Retina (tissue), 1 donor: ENCODE data around the gene IL7R.

Experiments used
- DNase-seq: peaks from one replicate; pipeline ENCODE4 v3.0.0-alpha.2; 2016

The IL7R gene

DNA sequence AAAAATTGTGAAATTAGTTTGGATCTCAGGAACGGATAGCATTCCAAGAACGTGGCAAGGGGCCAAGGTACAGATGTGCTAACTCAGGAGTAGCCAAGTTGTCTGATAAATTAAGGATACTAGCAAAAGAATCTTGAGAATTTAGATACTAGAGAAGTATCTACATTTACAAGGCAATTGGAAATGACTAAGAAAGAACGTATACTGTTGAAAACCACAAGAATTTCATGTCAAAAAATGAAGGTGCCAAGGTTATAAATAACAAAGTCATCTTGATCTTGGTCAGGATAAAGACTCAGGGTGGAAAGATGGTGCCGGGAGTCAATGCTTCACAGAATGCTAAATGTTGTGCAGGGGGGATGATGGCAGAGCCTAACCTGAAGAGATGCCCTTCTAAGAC lies 62.5 kb downstream of the IL7R start:
- DNase-seq = no peak

DNA sequence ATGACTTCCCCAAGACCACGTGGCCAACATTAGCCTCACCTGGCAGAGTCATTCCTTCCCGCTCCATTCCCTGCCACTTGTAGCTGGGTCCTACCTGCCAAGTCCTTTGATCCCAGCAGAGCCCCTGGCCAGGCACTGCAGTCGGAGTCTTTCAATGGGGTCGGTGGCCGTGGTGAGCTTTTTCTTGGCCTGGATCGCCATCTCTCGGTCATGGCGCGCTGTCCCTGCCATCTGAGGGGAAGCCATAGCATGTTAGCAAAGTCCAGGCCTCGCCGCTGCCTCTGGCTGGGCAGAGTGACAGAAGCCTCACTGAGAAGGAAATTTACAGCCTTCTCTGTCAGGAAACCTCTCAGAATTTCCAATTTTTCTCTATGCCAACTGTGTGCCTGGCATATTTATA lies 64.2 kb downstream of the IL7R start:
- DNase-seq = peak; percentile 17

DNA sequence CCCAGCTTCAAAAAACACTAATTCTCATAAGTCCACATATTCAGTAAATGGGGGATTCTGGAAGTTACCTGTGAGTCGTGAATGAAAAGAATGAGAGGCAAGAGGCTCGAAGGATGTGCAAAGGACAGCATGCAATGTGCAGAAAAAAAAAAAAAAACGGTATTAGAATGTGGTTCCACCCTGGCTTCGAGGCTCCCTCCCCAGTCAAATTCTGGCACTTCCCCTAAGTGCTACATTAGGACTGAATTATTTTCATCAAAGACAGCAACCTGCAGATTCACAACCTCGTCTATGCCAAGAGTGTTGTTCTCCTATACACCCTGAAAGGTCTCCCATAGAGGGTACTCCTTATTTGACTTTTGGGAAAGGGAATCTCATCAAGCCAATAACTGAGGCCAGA lies 65.2 kb downstream of the IL7R start:
- DNase-seq = no peak

DNA sequence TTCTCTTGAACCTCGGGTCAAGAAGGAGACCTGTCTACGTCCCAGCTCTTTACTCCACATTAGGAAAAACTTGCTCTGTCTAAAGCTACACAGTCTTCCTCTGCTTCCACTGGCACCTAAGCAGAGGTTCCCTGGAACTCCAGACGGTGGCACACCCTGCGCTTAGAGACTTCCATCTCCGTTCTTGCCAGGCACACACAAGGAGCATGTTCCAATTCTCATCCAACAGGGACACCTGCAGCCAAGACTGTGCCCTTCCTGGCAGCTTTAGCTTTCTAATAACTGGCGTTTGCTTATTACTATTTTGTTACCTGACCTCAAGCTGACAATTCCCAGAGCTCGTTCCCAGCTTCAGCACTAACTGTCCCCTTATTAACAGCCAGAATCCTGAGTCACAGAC lies 65.8 kb downstream of the IL7R start:
- DNase-seq = no peak

DNA sequence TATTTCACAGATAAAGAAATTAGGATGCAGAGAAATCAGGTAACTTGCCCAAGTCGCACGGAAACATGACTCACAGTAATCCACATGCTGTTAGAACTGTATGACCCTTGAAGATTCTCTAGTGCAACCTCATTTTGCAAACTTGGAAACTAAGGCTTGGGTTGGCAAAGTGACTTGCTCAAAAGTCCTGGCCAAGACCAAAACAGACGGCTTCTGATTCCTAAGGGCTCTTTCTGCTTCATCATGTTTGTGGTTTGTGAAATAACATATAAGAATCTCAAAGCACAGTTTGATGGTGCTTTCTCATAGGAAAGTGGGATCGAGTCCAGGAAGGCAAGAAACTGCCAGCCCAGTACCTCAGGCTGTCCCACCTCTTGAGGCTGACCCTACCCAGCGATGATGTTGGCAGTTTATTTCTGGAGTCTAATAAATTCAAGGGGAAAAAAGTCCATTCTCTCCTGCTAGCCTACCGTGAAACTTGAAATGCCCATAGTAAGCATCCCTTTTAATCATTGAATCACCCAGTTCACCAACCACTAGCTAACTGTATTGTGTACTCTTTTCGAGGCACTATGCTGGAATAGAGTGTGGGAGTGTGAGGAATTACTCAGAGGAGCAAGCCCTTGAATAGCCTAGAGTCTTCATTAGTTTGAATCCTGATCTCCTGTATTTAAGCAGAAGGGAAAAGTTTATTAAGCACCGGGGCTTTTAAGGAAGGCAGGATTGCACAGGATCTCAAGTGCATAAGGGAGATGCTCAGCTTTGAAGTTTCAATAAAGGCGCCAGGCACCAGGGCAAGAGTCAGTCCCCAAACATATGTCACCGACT lies 67.6 kb downstream of the IL7R start:
- DNase-seq = peak; percentile 14

DNA sequence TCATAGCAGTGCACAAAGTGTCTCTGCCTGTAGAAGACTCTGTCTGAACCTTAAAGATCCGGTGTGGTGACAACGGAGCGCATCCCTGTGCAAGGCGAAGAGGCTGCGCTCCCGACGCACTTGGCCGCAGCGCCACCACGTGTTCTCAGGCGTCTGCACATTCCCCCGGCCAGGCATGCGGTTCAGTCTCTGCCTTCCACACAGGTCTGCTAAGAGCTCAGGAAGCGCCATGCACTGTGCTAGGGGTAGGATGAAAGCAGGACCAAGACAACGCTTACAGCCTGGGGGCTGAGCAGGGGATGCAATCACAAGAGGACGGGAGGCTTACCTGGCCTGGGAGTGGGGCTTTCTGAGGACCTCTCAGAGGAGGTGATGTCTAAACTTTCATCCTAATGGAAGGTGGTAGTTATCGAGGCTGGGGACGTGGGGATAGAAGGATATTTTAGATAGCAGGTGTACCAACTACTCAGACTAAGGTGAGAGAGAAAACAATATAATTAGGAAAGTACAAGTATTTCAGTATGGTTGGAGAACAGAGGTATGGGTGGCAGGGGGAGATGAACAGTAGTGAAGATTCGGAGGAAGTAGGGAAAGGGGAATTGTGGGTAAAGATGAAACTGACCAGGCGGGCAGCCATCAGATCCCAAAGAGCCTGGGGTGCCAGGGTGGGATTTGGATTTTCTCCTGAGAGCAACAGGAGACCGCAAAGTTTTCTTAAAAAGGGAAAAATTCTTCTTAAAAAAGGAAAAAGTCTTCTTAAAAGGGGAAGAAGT lies 68.4 kb downstream of the IL7R start:
- peak; percentile 85 for DNase-seq

DNA sequence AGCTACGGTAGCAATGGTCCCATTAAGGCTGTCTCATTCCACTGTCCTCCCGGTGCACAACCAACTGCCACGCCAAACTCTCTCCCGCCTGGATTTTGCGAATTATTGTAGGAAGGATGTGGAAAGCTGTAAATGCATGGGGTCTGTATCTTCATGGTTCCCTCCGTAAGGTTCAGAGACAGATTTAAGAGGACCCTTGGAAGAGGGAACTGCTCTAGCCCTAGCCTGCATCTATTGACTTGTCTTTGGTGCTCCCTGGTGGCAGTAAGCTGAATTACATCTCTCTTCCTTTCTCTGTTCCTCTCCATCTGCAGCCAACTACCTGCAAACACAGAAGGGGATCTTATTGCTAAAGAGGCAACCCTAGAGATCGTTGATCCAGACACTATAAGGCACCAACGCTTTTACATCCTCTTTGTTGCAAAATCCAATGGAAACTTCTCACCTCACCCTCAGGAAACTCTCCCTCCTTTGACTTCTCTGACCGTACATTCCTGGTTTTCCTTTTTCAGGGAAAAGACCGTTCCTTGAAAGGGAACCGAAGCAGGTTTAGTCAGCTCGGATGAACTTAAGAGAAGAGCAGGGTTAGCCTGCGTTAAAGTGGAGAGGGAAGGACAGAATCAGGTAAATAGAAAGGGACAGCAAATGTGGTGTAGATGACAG lies 69.8 kb downstream of the IL7R start:
- DNase-seq = peak; percentile 77
